Measurements from ENCODE around the gene DPPA4.

- TF ChIP-seq POLR2A (IDR thresholded peaks at IDR 0.05) = no peak
- TF ChIP-seq CTCF (IDR thresholded peaks at IDR 0.05) = no peak
- no peak for TF ChIP-seq EP300 (IDR thresholded peaks at IDR 0.05)
Observed at GRCh38 chr3:109339197-109339596, 1.9 kb upstream of the DPPA4 start.
